ENCODE results near the gene RCCD1.

The RCCD1 gene

GRCh38 chr15:90931828-90932659, 22.6 kb upstream of the RCCD1 start, which contains the start of gene HDDC3:
Gene HDDC3 (minus strand): TSS chr15:90932549. CDS start chr15:90932540, 9 bp downstream.
- Histone ChIP-seq H3K4me2 (ENCODE audit: insufficient read depth, low read length, poor library complexity, severe bottlenecking) (peak within 1 kb of the TSS; percentile 99), H3K4me1 (ENCODE audit: control insufficient read depth in 2 of 2, insufficient read depth in 1 of 2, low read depth in 1 of 2, low read length in 2 of 2) (peaks cover 14 to 15% of the 10 kb centered on the region in 2 donors), H3K36me3 (replicated peaks in 1 of 2; ENCODE audit: control insufficient read depth in 2 of 2, insufficient read depth in 2 of 2, low read length in 2 of 2) (peaks cover 0 to 9% of the 10 kb centered on the region in 2 donors), H3K14ac (ENCODE audit: low read length) (no peak within 1 kb of the TSS), H3K79me1 (ENCODE audit: low read depth, low read length) (no peaks in the 10 kb centered on the region), H3K9me3 (replicated peaks in 1 of 2; ENCODE audit: control insufficient read depth in 2 of 2, insufficient read depth in 1 of 2, low read depth in 1 of 2, low read length in 2 of 2) (no peaks in the 10 kb centered on the region), H2BK120ac (ENCODE audit: low read depth, low read length) (peak within 1 kb of the TSS; percentile 68), H2BK5ac (ENCODE audit: low read length) (no peak within 1 kb of the TSS), H3K23ac (ENCODE audit: low read depth, low read length, poor library complexity) (peak within 1 kb of the TSS; percentile 60), H4K91ac (ENCODE audit: low read depth, low read length, poor library complexity) (no peak within 1 kb of the TSS), H3K27ac (replicated peaks; ENCODE audit: low read length) (no peak within 1 kb of the TSS), H3K27me3 (ENCODE audit: control insufficient read depth in 3 of 3, insufficient read depth in 3 of 3, low read depth in 1 of 3, low read length in 3 of 3) (peaks cover 0 to 5% (median 4%) of the 10 kb centered on the region in 3 experiments), H2AK5ac (ENCODE audit: low read depth, low read length) (peak within 1 kb of the TSS; percentile 33), H3K9ac (ENCODE audit: low read depth, low read length, poor library complexity) (peak within 1 kb of the TSS; percentile 93), H4K8ac (ENCODE audit: low read depth, low read length) (no peak within 1 kb of the TSS), H3K18ac (ENCODE audit: low read length) (peak within 1 kb of the TSS; percentile 92), H2BK15ac (ENCODE audit: low read length) (peak within 1 kb of the TSS; percentile 14), H3K4me3 (ENCODE audit: low read length in 2 of 2) (peak within 1 kb of the TSS; percentile 61 to 88), H3K4ac (ENCODE audit: low read length) (no peak within 1 kb of the TSS), H2BK12ac (ENCODE audit: low read length) (no peak within 1 kb of the TSS), H2AFZ (ENCODE audit: low read length) (peak within 1 kb of the TSS; percentile 86)
- WGBS, 2 donors (ENCODE audit: extremely low coverage in 2 of 2, insufficient read length in 2 of 2, insufficient replicate concordance in 1 of 2), result no CpG with 5 or more reads among the region's 52 CpGs
- peak; percentile 86 for DNase-seq (ENCODE audit: low spot score)

GRCh38 chr15:90932660-90932991, 22.1 kb upstream of the RCCD1 start:
- WGBS, 2 donors (ENCODE audit: extremely low coverage in 2 of 2, insufficient read length in 2 of 2, insufficient replicate concordance in 1 of 2), result no CpG with 5 or more reads among the region's 5 CpGs
- peak overlapping the region in 1 of 2 donors; percentile 61 for H3K4me3 ChIP-seq (ENCODE audit: low read length in 2 of 2)
- no peak overlapping the region for H3K9ac ChIP-seq (ENCODE audit: low read depth, low read length, poor library complexity)

GRCh38 chr15:90933301-90933700, 21.4 kb upstream of the RCCD1 start:
- H2BK15ac ChIP-seq (ENCODE audit: low read length), result no peak overlapping the region
- H3K4me3 ChIP-seq (ENCODE audit: low read length in 2 of 2), result no peak overlapping the region
- H3K27me3 ChIP-seq (ENCODE audit: control insufficient read depth in 3 of 3, insufficient read depth in 3 of 3, low read depth in 1 of 3, low read length in 3 of 3), result peaks cover 0 to 5% (median 4%) of the 10 kb centered on the region in 3 experiments
- peak overlapping the region; percentile 86 for H2AFZ ChIP-seq (ENCODE audit: low read length)
- H3K27ac ChIP-seq (replicated peaks; ENCODE audit: low read length), result no peak overlapping the region
- no peak overlapping the region for H2BK120ac ChIP-seq (ENCODE audit: low read depth, low read length)
- WGBS, 2 donors (ENCODE audit: extremely low coverage in 2 of 2, insufficient read length in 2 of 2, insufficient replicate concordance in 1 of 2), result no CpG with 5 or more reads among the region's 1 CpG
- H3K9me3 ChIP-seq (replicated peaks in 1 of 2; ENCODE audit: control insufficient read depth in 2 of 2, insufficient read depth in 1 of 2, low read depth in 1 of 2, low read length in 2 of 2), result no peaks in the 10 kb centered on the region
- no peak overlapping the region for H4K8ac ChIP-seq (ENCODE audit: low read depth, low read length)
- no peak overlapping the region for H2BK5ac ChIP-seq (ENCODE audit: low read length)
- no peak overlapping the region for H3K9ac ChIP-seq (ENCODE audit: low read depth, low read length, poor library complexity)
- no peak overlapping the region for H3K4me2 ChIP-seq (ENCODE audit: insufficient read depth, low read length, poor library complexity, severe bottlenecking)
- no peak overlapping the region for H2BK12ac ChIP-seq (ENCODE audit: low read length)
- peaks cover under 1 to 19% of the 10 kb centered on the region in 2 donors for H3K36me3 ChIP-seq (replicated peaks in 1 of 2; ENCODE audit: control insufficient read depth in 2 of 2, insufficient read depth in 2 of 2, low read length in 2 of 2)
- H3K18ac ChIP-seq (ENCODE audit: low read length), result no peak overlapping the region
- H3K23ac ChIP-seq (ENCODE audit: low read depth, low read length, poor library complexity), result no peak overlapping the region
- no peak overlapping the region for H2AK5ac ChIP-seq (ENCODE audit: low read depth, low read length)
- no peak for DNase-seq (ENCODE audit: low spot score)
- no peak overlapping the region for H4K91ac ChIP-seq (ENCODE audit: low read depth, low read length, poor library complexity)
- peaks cover 14 to 15% of the 10 kb centered on the region in 2 donors for H3K4me1 ChIP-seq (ENCODE audit: control insufficient read depth in 2 of 2, insufficient read depth in 1 of 2, low read depth in 1 of 2, low read length in 2 of 2)
- H3K4ac ChIP-seq (ENCODE audit: low read length), result no peak overlapping the region
- H3K79me1 ChIP-seq (ENCODE audit: low read depth, low read length), result no peaks in the 10 kb centered on the region
- no peak overlapping the region for H3K14ac ChIP-seq (ENCODE audit: low read length)

More at GRCh38 chr15:90932660-90932991, 22.1 kb upstream of the RCCD1 start:
- no peak overlapping the region for H3K18ac ChIP-seq (ENCODE audit: low read length)
- no peak for DNase-seq (ENCODE audit: low spot score)
- no peak overlapping the region for H3K14ac ChIP-seq (ENCODE audit: low read length)
- peak overlapping the region; percentile 86 for H2AFZ ChIP-seq (ENCODE audit: low read length)
- no peak overlapping the region for H2BK120ac ChIP-seq (ENCODE audit: low read depth, low read length)
- peaks cover 14 to 15% of the 10 kb centered on the region in 2 donors for H3K4me1 ChIP-seq (ENCODE audit: control insufficient read depth in 2 of 2, insufficient read depth in 1 of 2, low read depth in 1 of 2, low read length in 2 of 2)
- H2BK12ac ChIP-seq (ENCODE audit: low read length), result no peak overlapping the region
- H4K8ac ChIP-seq (ENCODE audit: low read depth, low read length), result no peak overlapping the region
- peaks cover 0 to 12% of the 10 kb centered on the region in 2 donors for H3K36me3 ChIP-seq (replicated peaks in 1 of 2; ENCODE audit: control insufficient read depth in 2 of 2, insufficient read depth in 2 of 2, low read length in 2 of 2)
- H3K4ac ChIP-seq (ENCODE audit: low read length), result no peak overlapping the region
- H2BK5ac ChIP-seq (ENCODE audit: low read length), result no peak overlapping the region
- H3K27ac ChIP-seq (replicated peaks; ENCODE audit: low read length), result no peak overlapping the region
- no peak overlapping the region for H3K4me2 ChIP-seq (ENCODE audit: insufficient read depth, low read length, poor library complexity, severe bottlenecking)
- peaks cover 0 to 5% (median 4%) of the 10 kb centered on the region in 3 experiments for H3K27me3 ChIP-seq (ENCODE audit: control insufficient read depth in 3 of 3, insufficient read depth in 3 of 3, low read depth in 1 of 3, low read length in 3 of 3)
- H3K23ac ChIP-seq (ENCODE audit: low read depth, low read length, poor library complexity), result no peak overlapping the region
- no peak overlapping the region for H2BK15ac ChIP-seq (ENCODE audit: low read length)
- H4K91ac ChIP-seq (ENCODE audit: low read depth, low read length, poor library complexity), result no peak overlapping the region
- H3K9me3 ChIP-seq (replicated peaks in 1 of 2; ENCODE audit: control insufficient read depth in 2 of 2, insufficient read depth in 1 of 2, low read depth in 1 of 2, low read length in 2 of 2), result no peaks in the 10 kb centered on the region
- no peak overlapping the region for H2AK5ac ChIP-seq (ENCODE audit: low read depth, low read length)
- H3K79me1 ChIP-seq (ENCODE audit: low read depth, low read length), result no peaks in the 10 kb centered on the region

- no peaks in the 10 kb centered on the region for H3K9me3 ChIP-seq (replicated peaks in 1 of 2; ENCODE audit: control insufficient read depth in 2 of 2, insufficient read depth in 1 of 2, low read depth in 1 of 2, low read length in 2 of 2)
- H2BK120ac ChIP-seq (ENCODE audit: low read depth, low read length), result no peak overlapping the region
- no peak overlapping the region for H3K4ac ChIP-seq (ENCODE audit: low read length)
- H3K4me1 ChIP-seq (ENCODE audit: control insufficient read depth in 2 of 2, insufficient read depth in 1 of 2, low read depth in 1 of 2, low read length in 2 of 2), result peaks cover 14 to 15% of the 10 kb centered on the region in 2 donors
- peaks cover 0 to 5% (median 4%) of the 10 kb centered on the region in 3 experiments for H3K27me3 ChIP-seq (ENCODE audit: control insufficient read depth in 3 of 3, insufficient read depth in 3 of 3, low read depth in 1 of 3, low read length in 3 of 3)
- no peak overlapping the region for H4K8ac ChIP-seq (ENCODE audit: low read depth, low read length)
- H3K9ac ChIP-seq (ENCODE audit: low read depth, low read length, poor library complexity), result peak overlapping the region; percentile 61
- H2BK15ac ChIP-seq (ENCODE audit: low read length), result no peak overlapping the region
- peak overlapping the region; percentile 58 for H3K23ac ChIP-seq (ENCODE audit: low read depth, low read length, poor library complexity)
- H2AFZ ChIP-seq (ENCODE audit: low read length), result peak overlapping the region; percentile 97
- no peak overlapping the region for H3K14ac ChIP-seq (ENCODE audit: low read length)
- H3K27ac ChIP-seq (replicated peaks; ENCODE audit: low read length), result no peak overlapping the region
- H3K4me2 ChIP-seq (ENCODE audit: insufficient read depth, low read length, poor library complexity, severe bottlenecking), result peak overlapping the region; percentile 99
- H3K18ac ChIP-seq (ENCODE audit: low read length), result peak overlapping the region; percentile 78
- WGBS, 2 donors (ENCODE audit: extremely low coverage in 2 of 2, insufficient read length in 2 of 2, insufficient replicate concordance in 1 of 2), result no CpG with 5 or more reads among the region's 19 CpGs
- DNase-seq (ENCODE audit: low spot score), result peak; percentile 77
- H4K91ac ChIP-seq (ENCODE audit: low read depth, low read length, poor library complexity), result no peak overlapping the region
- H3K36me3 ChIP-seq (replicated peaks in 1 of 2; ENCODE audit: control insufficient read depth in 2 of 2, insufficient read depth in 2 of 2, low read length in 2 of 2), result peaks cover 5 to 28% of the 10 kb centered on the region in 2 donors
- H2BK5ac ChIP-seq (ENCODE audit: low read length), result no peak overlapping the region
- peak overlapping the region; percentile 74 to 85 for H3K4me3 ChIP-seq (ENCODE audit: low read length in 2 of 2)
- H3K79me1 ChIP-seq (ENCODE audit: low read depth, low read length), result no peaks in the 10 kb centered on the region
- H2AK5ac ChIP-seq (ENCODE audit: low read depth, low read length), result peak overlapping the region; percentile 6
- H2BK12ac ChIP-seq (ENCODE audit: low read length), result no peak overlapping the region
These were observed 20.3 kb upstream of the RCCD1 start for GRCh38 chr15:90934256-90934948.

Measured in neuronal stem cell (in vitro differentiated cells).